Uterus (tissue), 2 donors: ENCODE measurements around the gene SLC9A1.

Source experiments
- CTCF ChIP-seq, 4 experiments: fragments of 200-600 bp in 2 of 4; fragments of 450-650 bp in 2 of 4; sonication (generic) in 2 of 4; IDR thresholded peaks; one replicate each; pipeline ENCODE4 v1.5.1; 2016 to 2019; ENCODE audit warnings: antibody characterized with exemption in 4 of 4, mild to moderate bottlenecking in 2 of 4, moderate library complexity in 1 of 4
- POLR2A ChIP-seq, 2 donors: fragments of 450-650 bp; IDR thresholded peaks; one replicate each; pipeline ENCODE4 v1.6.1; 2016; ENCODE audit warnings: antibody characterized with exemption in 2 of 2, mild to moderate bottlenecking in 1 of 2, moderate library complexity in 1 of 2

DNA sequence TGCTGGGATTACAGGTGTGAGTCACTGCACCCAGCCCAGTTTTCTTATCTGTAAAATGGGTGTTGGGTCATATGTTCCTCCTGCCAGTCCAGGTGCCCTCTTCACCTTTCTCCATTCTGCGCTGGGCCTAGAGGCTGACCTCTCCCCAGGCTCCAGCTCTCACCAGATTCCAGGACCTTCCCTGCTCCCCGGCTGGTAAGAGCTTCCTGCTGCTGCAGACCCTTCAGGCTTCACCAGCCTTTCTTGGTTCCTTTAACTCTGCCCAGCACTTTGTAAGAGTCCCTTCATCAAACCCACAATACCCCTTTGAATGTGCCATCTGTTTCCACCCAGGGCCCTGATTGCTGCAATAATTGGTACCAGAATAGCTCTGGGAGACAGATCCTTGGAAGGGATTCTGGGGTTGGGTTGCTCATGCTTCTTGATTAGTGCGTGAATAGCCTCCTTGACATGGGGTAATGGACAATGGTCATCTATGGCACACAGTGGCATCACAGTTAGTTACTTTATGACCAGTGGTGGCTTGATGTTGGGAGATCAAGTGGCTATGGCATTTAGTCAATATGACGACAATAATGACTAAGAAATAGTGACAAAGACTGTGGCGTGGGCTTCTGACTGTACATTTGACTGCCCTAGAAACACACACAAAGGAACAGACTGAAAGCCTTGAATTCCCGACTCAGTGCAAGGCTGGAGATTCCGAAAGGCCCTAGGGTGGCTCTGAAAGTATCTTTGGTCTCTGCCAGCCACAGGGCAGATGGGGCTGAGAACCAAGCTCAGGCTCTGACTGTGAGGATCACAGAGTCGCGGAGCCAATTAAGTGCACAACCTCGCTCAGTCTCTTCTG, 67.3 kb downstream of the SLC9A1 start:
- TF ChIP-seq POLR2A (IDR thresholded peaks at IDR 0.05) (no peak), CTCF (IDR thresholded peaks at IDR 0.05) (no peak)
